T-helper 22 cell (primary cell): ENCODE results near the gene FBXL15.

ENCODE experiments used
- DNase-seq: peaks from one replicate; pipeline ENCODE4 v3.0.0-alpha.2; 2020; ENCODE audit warnings: low read depth

FBXL15 gene, protein sequence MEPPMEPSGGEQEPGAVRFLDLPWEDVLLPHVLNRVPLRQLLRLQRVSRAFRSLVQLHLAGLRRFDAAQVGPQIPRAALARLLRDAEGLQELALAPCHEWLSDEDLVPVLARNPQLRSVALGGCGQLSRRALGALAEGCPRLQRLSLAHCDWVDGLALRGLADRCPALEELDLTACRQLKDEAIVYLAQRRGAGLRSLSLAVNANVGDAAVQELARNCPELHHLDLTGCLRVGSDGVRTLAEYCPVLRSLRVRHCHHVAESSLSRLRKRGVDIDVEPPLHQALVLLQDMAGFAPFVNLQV

DNA sequence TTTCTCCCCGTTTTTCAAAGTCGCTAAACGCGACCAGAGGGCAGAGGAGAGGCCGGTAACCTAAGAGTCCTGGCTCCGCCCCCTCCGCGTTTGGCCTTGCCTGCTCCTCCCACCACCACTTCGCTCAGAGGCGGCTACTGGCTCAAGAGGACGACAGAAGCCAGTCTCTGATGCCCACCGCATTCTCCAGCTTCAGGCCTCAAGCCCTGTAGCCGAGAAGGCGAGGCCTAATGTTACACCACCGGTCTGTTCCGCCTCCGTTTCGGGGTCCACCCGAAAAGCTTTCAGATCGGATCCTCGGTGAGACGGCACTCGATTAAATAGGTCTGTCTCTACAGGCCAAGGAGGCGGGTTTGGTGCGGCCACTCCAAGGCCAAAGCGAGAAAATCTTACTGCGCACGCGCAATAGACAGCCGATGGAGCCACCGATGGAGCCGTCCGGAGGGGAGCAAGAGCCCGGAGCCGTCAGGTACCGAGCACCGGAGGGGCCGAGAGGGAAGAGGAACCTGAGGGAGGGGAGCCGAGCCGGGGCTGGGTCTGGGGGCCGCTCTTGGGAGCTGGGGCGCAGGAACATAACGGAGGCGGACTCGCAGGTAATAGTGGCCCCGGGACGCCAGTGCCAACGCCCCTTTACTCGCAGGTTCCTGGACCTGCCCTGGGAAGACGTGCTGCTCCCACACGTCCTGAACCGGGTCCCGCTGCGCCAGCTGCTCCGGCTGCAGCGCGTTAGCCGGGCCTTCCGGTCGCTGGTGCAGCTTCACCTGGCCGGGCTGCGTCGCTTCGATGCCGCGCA lies at the start of gene FBXL15:
Gene FBXL15 (plus strand): TSS at position 123 of the 793 bp plus-strand sequence. CDS start 294 bp downstream, at position 417.
- peak; percentile 84 for DNase-seq

DNA sequence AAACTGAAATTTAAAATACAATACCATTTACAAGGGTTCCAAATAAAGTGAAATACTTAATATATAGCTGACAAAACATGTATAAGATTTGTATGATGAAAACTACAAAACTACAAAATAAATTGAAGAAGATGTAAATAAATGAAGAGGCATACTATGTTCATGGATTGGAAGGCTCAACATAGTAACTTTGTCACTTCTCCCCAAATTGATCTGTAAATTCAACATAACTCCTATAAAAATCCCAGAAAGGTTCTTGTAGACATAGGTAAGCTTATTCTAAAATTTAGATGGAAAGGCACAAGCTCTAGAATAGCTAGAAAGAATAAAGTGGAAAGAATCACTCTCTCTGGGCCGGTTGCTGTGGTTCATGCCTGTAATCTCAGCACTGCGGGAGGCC lies 49.3 kb upstream of the FBXL15 start:
- DNase-seq, result no peak

DNA sequence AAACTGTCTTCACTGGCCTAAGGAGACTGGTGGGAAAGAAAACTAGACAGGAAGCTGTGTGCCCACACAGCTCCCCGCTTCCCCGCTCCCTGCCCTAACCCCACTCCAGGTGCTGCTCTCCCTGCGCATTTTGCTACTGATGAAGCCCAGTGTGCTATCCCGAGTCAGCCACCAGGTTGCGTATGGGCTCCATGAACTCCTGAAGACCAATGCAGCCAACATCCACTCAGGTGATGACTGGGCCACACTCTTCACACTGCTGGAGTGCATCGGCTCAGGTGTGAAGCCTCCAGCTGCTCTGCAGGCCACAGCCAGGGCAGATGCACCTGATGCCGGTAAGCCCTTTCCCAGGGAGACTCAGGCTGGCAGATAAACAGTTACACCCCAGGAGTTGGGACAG lies 45.4 kb upstream of the FBXL15 start:
- DNase-seq, result no peak

DNA sequence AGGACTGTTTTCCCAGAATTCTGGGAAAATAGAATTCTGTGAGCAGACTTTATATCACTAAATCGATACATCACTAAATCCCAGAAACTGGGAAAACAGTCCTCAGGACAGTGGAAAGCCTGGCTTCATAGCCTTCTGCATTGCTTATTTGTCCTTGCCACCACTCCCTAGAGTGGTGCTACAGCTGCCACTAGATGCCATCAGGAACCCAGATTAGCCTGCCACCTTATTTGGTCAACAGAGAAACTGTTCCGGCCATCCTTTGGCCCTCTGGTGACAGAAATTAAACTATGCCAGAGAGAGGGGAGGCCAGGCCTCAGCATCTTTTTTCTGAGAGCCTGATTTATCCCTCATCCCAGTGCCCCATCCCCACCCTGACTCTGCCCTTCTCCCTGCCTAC lies 44.8 kb upstream of the FBXL15 start:
- DNase-seq, result no peak

DNA sequence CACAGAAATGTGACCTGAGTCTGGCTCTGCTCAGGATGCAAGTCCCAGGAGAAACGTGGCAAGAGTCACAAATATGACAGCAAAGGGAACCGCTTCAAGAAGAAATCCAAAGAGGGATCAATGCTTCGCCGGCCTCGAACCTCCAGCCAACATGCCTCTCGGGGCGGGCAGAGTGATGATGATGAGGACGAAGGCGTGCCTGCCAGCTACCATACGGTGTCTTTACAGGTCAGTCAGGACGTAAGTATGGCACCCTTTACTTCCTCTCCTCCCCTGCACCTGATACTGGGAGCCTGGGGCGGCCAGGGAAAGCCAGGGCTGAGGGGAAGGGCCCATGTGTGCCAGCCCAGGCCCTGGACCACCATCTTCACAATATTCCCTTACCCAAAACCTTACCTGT lies 43.7 kb upstream of the FBXL15 start:
- no peak for DNase-seq

DNA sequence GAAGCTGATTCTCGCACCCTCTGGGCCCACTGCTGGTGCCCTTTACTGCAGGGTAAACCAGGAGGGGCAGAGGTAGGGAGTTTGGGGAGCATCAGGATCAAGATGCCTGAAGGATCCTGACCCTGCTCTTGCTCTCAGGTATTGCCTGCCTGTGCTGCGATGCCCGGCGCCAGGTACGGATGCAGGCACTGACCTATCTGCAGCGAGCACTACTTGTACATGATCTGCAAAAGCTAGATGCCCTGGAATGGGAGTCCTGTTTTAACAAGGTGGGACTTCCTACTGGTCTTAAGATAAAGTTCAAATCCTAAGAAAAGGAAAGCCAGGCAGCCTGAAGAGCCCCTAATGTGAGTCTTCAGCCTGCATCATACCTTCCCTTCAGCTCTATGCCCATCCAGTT lies 41.3 kb upstream of the FBXL15 start:
- DNase-seq, result no peak

DNA sequence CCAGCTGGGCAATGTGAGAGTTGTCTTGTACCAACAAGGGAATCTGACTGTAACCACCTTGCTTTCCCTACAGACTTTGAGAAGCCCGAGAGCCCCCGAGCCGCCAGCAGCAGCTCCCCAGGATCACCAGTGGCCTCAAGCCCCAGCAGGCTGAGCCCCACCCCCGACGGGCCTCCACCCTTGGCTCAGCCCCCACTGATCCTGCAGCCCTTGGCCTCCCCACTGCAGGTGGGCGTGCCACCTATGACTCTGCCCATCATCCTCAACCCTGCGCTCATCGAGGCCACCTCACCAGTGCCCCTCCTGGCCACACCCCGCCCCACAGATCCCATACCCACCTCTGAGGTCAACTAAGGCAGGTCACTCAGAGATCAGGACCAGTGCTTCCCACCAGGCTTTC lies 38.7 kb upstream of the FBXL15 start:
- no peak for DNase-seq

DNA sequence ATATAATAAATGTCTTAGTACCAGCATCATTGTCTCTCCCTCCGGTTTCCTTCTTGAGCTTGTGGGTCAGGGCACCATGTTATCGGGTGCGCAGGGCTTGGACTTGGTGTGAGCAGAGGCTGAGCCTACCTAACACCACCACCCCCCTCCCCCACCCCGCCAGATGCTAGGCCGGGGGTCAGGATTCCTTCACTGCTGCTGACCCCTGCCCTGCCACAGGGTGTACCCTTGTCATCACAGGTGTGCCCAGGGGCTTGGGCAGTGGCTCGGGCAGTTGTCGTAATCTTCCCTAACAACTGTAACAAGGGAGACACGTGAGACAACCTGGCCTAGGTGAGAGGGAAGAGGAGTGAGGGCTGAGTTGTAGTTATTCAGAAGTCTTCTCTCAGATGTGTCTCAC lies 37.8 kb upstream of the FBXL15 start:
- DNase-seq, result no peak

DNA sequence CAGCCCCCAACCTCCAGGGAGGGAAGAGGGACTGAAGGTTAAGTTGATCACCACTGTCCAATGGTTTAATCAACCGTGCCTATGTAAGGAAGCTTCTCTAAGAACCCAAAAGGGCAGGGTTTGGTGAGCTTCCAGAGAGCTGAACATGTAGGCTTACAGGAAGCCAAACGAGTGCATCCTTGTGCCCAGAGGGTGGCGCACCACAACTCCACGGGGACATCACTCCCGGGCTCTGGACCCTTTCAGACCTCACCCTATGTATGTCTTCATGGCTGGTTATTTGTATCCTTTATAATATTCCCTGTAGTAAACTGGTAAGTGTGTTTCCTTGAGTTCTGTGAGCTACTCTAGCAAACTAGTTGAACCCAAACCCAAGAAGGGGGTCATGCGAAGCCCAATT lies 36.6 kb upstream of the FBXL15 start:
- no peak for DNase-seq

DNA sequence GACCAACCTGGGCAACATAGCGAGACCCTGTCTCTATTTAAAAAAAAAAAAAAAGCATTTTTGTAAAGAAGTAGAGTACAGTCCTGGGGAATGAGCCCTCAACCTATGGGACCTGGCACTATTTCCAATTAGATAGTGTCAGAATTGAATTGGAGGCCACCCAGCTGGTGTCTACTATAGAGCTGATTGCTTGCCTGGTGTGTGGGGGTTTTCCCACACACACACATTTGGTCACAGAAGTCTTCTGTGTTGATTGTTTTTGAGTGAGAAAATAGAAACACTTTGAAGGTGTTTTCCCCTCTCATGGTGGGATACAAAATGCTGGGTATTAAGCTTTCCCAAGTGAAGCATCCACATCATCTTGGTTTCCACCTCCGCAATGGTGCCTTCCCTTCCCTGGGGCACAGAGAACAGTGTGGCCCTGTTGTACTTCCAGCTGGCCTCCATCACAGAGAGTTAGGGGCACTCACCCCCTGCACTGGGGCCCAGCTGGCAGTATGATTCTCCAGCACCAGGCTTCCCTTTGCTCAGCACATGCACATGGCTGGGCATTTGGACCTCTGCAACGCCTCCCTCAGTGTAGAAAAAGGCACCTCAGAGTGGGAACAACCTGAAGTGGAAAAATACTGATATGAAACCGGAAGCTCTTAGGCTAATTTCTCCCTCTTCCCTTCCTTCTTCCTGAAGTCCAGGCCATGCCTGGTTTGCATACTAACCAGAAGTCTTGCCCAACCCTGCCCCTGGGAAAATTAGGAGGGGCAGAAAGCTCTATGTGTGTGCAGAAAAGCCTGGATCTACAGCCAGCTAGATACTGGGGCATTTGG lies 35.8 kb upstream of the FBXL15 start:
- DNase-seq, result no peak

DNA sequence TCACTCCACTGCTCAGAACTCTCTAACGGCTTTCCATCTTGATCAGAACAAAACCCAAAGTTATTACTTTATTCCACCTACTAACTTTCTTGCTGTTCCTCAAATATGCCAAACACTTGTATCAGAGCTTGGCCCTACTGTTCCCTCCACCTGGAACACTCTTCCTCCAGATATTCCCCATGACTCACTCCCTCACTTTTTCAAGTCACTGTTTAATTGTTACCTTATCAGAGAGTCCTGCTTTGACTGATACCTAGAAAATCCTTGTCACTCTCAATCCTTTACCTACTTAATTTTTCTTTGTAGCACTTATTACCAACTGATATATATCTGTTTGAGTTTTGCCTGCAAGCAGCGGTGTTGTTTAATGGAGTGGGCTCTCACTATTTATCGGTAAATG lies 30.7 kb upstream of the FBXL15 start:
- DNase-seq, result no peak

DNA sequence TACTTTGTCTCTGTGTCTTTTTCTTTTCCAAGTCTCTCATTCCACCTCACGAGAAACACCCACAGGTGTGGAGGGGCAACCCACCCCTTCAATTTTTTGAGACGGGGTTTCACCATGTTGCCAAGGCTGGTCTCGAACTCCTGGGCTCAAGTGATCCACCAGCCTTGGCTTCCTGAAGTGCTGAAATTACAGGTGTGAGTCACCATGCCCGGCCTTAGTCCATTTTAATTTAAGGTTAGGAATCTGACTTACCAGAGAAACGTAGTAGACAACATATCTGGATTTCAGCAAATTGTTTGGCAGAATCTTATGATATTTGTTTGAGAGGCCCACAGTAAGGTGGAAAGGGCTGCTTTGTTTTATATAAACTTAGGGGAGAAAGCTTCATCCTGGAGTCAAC lies 28.3 kb upstream of the FBXL15 start:
- no peak for DNase-seq

DNA sequence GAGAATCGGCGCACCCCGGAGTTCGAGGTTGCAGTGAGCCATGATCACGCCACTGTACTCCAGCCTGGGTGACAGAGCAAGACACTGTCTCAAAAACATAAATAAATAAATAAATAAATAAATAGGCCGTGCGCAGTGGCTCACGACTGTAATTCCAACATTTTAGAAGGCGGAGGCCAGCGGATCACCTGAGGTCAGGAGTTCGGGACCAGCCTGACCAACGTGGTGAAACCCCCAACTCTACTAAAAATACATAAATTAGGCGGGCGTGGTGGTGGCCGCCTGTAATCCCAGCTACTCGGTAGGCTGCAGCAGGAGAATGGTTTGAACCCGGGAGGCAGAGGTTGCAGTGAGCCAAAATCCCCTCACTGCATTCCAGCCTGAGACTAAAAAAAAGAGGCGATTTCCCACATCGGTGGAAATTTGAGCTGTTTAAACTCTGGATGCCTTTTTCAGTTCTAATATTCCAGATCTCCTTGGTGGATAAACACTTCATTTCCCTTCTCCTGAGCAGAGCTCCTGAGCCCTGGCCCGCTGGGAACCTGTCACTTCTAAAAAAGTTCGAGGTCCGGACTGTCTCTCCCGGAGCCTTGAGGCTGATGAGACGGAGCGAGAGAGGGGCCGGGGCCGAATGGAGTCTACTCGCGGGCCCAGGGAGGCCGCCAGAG lies 27.1 kb upstream of the FBXL15 start:
- DNase-seq, result no peak

DNA sequence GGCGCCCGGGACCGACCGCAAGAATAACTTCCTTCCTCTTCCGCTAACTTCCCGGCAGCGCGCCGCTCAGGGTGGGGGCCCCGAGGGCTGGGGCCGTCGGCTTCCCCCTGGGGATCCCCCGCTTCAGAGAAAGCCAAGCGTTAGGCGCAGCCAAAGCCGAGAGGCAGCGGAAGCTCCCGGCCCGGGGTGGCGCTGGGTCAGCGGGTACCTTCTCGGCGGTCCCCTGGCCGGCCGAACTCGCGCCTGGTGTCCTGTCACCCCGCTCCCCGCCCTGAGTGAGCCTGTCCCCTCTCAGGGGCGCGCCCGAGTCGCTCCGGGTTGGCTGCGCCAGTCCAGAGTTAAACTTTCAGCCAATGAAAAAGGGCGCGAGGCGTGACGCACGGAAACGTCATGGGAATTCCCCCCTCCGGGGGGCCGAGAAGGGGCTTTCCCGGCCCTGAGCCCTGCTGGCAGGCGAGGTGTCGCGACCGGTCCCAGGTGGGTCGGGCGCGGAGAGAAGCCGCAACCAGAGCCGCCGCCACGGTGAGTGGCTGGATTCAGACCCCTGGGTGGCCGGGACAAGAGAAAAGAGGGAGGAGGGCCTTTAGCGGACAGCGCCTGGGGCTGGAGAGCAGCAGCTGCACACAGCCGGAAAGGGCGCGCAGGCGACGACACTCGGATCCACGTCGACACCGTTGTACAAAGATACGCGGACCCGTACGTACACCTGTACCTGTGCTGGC lies 26.4 kb upstream of the FBXL15 start:
- peak; percentile 98 for DNase-seq

DNA sequence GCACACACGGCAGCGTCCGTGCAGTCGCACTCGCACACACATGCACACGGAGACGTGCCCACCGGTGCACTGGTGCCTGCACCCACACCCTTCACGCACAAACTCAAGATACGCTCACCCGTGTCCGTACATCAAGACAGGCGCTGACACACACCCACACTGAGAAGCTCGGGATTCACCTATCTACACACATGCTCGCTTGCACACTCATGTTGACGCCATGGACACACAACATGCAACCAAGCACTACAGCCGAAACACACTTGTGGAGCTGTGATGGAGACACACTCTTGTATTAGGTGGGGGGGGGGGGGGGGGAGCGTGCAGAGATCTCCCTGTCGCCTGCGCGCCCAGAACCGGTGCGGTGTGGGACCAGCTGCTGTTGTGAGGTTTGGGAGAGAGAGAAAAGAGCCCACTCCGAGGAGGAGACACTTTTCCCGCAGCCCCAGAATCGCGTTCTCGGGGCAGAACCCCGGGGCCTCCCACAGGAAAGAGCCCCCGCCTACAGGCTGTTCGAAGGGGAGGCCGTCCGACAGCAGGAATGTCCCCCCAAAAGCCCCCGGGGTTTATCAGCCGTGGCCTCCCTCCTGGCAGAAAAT lies 25.7 kb upstream of the FBXL15 start:
- peak; percentile 73 for DNase-seq

DNA sequence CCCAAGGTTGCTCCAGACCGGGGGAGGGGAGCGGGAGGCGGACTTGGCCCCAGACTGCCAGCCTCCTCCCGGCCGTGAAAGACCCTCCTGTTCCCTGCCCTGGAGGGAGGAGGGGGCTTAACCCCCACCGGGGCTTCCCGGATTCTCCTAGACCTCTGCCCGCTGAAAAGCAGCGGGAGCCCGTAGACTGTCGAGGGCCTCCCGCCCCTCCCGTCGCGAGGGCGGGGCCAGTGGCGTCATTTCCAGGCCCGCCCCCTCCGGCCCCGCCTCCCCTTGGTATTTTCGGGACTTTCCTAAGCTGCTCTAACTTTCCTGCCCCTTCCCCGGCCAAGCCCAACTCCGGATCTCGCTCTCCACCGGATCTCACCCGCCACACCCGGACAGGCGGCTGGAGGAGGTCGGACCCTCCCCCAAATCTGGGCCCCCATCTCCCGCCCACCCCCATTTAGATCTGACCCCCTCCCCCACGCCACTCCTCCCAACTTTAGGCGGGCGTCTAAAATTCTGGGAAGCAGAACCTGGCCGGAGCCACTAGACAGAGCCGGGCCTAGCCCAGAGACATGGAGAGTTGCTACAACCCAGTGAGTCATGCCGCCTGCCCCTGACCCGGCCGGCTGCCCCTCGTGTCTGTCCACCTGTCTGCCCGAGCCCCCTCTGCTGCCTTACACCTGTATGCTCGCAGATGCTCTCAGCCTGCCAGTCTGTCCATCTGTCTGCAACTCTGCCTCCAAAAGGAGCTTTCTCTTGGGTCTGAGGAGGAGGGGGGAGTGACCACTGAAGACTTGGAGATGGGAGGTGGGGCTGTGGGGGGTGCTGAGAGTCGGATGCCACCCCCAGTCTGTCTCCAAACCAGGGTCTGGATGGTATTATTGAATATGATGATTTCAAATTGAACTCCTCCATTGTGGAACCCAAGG lies 25.0 kb upstream of the FBXL15 start, which contains the start of gene NFKB2:
Gene NFKB2 (plus strand): TSS at position 306 of the 917 bp plus-strand sequence. CDS start 255 bp downstream, at position 561.
- peak; percentile 85 for DNase-seq

DNA sequence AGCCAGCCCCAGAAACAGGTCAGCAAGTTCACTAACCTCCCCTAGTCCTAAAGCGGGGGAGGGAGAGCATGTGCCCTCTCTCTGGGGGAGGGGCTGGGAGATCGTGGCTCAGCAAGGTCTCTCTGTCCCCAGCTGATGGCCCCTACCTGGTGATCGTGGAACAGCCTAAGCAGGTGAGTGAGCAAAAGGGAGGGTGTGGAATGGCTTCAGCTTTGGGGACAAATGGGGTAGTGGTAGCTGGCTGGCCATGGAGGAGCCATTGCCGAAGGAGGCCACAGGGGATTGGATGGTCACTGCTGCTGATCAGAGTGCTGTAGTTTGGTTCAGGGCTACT lies 24.4 kb upstream of the FBXL15 start:
- DNase-seq, result no peak

DNA sequence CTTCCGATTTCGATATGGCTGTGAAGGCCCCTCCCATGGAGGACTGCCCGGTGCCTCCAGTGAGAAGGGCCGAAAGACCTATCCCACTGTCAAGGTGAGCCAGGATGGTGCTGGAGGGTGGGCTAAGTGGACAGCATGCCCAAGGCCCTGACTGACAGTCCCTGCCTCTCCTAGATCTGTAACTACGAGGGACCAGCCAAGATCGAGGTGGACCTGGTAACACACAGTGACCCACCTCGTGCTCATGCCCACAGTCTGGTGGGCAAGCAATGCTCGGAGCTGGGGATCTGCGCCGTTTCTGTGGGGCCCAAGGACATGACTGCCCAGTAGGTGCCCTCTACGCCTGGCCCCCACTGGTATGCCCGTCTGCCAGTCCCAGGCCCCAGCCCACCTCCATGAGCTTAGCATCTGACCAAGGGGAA lies 23.9 kb upstream of the FBXL15 start:
- DNase-seq, result no peak

DNA sequence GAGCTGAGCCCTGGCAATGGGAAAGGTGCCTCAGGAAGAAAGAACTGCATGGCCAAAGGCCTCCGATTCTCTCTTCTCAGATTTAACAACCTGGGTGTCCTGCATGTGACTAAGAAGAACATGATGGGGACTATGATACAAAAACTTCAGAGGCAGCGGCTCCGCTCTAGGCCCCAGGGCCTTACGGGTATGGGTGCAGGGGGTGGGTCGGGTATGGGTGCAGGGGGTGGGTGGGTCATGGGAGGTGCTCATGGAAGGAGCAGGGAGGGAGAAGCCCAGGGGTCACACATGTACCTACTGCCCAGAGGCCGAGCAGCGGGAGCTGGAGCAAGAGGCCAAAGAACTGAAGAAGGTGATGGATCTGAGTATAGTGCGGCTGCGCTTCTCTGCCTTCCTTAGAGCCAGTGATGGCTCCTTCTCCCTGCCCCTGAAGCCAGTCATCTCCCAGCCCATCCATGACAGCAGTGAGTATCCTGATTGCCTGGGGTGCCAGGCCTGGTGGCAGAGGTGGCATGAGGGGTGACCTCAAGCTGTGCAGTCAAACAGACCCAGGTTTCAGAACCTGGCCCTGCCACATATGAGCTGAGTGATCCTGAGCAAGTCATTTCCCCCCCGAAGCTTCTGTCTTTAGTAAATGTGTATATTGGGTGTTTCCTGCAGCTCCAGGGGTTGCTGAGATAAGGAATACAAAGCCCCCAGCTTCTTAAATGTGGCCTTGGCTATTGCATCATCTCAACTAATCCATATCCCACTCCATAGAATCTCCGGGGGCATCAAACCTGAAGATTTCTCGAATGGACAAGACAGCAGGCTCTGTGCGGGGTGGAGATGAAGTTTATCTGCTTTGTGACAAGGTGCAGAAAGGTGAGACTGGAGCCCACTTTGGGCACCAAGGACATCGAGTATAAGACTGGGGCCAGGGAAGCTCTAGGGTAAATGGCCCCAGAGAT lies 23.1 kb upstream of the FBXL15 start:
- no peak for DNase-seq
